Measurements from ENCODE around the gene SHROOM4.

GRCh38 chrX:50606300-50606950 is 207.6 kb downstream of the SHROOM4 start:
- TF ChIP-seq CTCF (IDR thresholded peaks at IDR 0.05; ENCODE audit: insufficient read depth, low read depth, low read length) (no peak), EZH2 (IDR thresholded peaks at IDR 0.05; ENCODE audit: insufficient read depth, low read length) (no peak)

Data from astrocyte (in vitro differentiated cells and primary cell).